Cerebellar nuclear complex (tissue), 1 donor: ENCODE results near the gene NAP1L4.

Source experiments
- DNase-seq, 2 experiments: peaks; one replicate each; lab custom pipeline; 2025; lab: John Stamatoyannopoulos, UW

The NAP1L4 gene

GRCh38 chr11:2923446-2924375, 68.4 kb downstream of the NAP1L4 start:
- DNase-seq = no peak

GRCh38 chr11:2922655-2923054, 69.5 kb downstream of the NAP1L4 start:
- DNase-seq = no peak

GRCh38 chr11:2921742-2922493, 70.2 kb downstream of the NAP1L4 start:
- DNase-seq = no peak

DNA sequence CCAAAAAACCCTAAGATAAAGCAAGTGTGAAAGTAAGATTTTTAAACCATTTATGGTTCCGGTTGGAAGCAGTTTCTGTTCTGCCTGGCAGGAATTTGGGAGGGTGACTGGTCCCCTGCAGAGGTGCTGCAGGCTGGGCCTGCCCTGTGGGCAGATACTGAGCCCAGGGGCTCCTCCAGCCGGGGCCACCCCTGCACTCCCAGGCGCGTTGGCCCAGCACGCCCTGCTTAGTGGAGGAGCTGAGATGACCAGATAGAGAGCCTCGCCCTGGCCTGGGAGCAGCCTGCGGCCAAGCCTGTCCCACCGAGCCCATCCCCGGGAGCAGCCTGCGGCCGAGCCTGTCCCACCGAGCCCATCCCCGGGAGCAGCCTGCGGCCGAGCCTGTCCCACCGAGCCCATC, 70.9 kb downstream of the NAP1L4 start:
- DNase-seq = no peak

GRCh38 chr11:2920343-2920742, 71.8 kb downstream of the NAP1L4 start:
- DNase-seq = no peak

DNA sequence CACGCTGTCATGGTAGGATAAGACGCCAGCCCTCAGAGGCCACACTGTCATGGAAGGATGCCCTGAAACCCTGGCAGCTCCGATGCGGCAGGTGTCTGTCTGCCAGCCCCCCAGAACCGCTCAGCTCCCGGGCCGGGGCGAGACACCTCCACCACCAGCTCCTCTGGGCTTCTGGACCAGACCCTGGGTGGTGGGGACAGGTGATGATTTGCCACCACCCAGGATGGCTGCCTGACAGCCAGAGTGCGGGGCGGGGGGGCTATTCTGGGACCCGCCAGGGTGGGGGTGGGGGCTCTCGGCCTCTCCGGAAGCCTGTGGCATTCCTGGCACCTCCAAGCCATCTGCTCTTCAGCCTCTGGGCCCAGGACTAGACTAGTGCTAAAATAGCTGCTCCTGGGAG, 72.3 kb downstream of the NAP1L4 start:
- DNase-seq = no peak

- DNase-seq = no peak
Measured at GRCh38 chr11:2919188-2919587, 72.9 kb downstream of the NAP1L4 start.

- no peak for DNase-seq
Measured at GRCh38 chr11:2917842-2918490, 74.2 kb downstream of the NAP1L4 start.

- DNase-seq = no peak
Measured at GRCh38 chr11:2916892-2917645, 75.1 kb downstream of the NAP1L4 start.

GRCh38 chr11:2916114-2916891, 75.8 kb downstream of the NAP1L4 start:
- DNase-seq = no peak

- DNase-seq = no peak
Measured at GRCh38 chr11:2915473-2915872, 76.7 kb downstream of the NAP1L4 start.

DNA sequence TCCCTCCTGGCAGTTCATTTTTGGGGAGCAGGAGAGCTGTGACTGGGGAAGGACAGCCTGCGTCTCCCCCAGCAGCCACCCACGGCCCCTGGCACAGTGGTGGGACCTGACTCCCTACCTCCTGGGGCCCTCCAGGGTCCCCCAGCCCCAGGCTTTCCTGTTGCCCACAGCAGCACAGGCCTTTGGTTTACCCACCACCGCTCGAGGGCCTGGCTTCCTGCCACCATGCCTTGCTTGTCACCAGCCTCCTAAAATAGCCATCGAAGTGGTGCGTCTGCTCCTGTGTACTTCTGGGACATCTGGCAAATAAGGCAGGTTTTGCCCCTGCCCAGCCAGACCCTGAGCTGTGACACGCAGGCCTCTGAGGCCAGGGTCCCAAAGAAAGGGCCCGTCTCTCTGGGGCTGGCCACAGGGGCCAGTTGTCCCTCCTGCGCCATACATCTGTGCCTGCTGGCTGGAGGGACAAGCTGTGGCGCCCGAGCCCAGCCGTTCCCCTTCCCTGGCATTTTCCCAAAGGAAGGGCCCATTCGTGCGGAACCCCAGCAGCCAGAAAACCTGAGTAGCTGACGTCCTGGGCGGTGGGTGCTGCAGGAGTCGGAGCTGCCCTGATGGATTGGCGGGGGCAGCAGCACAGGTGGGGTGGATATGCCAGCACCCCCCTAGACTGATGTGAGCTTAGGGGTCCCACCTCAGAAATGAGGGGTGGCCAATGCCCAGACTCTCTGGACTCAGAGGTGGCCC, 77.5 kb downstream of the NAP1L4 start:
- no peak for DNase-seq

DNA sequence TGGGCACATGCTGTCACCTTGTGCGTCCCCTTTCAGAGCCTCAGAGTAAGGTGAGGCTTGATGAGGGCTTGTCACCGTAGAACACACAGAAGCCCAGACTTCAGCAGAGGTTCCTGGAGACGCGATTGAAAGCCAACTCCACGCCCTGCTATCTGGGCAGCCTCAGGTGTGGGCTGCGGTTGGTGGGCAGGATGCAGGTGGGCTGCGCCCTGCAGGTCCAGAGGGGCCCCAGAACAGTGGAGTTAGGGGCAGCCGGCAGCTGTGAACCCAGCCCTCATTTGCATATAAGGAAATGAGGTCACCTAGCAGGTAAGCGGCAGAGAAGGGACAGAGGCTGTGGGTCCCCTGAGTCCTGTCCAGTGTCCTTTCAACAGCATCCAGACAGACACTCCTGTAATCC, 78.4 kb downstream of the NAP1L4 start:
- no peak for DNase-seq

DNA sequence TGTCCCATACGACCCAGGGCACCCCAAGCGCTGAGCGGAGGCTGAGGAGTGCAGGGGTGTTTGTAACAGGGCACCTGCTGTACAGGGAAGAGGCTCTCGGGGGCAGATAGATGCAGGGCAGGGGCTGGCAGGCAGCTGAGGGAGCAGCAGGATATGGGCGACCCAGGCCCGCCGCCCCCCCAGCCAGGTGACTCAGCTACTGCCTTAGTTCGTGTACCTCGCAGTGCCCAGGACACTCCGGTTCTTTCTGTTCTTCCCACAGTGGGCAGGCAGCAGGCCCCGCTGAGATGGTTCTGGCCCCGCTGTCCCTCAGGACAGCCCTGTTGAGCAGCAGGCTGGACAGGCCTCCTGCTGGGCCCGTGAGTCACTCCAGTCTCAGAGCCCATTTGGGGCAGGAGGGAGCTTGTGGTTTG, 79.1 kb downstream of the NAP1L4 start:
- DNase-seq = no peak

- no peak for DNase-seq
Measured at GRCh38 chr11:2912498-2912897, 79.6 kb downstream of the NAP1L4 start.

GRCh38 chr11:2911785-2912391, 80.2 kb downstream of the NAP1L4 start:
- DNase-seq = no peak

DNA sequence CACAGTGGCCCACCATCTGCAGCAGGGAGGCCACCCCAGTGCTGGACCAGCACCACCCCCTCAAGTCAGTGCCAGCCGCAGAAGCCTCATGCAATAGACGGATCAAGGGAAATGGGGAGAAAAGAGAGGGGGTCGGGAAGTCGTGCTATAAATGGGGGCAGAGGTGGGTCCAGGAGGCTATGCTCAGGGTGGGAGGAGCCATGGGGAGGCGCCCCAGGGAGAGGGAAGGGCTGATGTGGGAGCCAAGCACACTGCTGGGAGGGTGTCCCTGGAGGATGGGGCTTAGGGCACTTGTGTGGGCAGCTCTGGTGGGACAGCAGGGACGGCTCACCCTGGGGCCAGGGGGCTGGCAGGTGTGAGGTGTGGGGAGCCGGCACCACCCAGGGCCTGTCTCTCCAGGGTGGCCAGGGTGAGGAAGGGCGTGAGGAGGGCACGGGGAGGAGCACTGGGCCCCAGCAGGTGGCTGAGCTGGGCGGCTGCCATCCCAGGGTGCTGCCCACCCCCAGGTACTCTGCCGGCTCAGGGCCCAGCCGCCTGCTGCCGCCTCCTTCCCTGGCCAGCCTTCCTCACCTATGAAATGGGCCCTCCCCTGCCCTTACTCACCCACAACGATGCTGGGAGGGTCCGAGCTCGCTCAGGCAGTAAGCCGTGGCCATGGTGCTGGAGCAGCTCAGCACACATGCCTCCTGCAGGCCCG, 80.9 kb downstream of the NAP1L4 start:
- DNase-seq = no peak

DNA sequence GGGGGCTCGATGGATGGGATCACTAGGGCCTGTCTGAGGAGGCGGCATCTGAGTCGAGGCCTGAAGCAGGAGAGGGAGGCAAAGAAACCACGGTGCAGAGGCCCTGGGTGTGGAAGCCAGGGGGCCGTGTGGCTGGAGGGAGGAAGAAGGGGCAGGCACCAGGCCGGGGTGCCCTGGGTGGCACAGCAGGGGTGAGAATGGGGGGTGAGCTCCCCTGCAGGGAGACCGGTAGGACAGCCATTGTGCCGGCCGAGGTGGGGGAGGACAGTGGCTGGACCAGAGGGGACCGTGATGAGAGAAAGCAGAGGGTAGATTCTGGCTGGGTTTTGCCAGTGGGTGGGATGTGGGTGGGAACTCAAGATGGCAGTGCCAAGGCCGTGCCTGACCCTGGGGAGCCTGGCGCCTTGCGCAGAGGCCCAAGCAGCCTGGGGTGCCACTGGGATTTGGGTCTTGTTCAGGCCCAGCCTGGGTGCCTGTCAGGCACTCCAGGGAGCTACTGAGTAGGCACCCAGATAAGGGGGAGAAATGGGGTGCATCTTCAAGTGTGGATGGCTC, 81.7 kb downstream of the NAP1L4 start:
- DNase-seq = no peak
